ENCODE results near the gene ABAT. TPM values are rescaled to one million over a fixed set of nuclear protein-coding genes. Genes with fewer than 3 reads are reported as not detected.

The ABAT gene
- total RNA-seq, 4 donors from 2014 or later, result 9.6 to 24.0 (median 21.3) TPM

GRCh38 chr16:8677481-8677880 lies 3.1 kb downstream of the ABAT start:
- Histone ChIP-seq H3K36me3 (peaks cover 0 to 8% (median 0%) of the 10 kb centered on the region in 3 donors), H3K4me3 (no peak overlapping the region), H3K4me1 (peaks cover 0 to 22% (median 12%) of the 10 kb centered on the region in 4 donors), H3K9me3 (peaks cover 0 to 7% (median 0%) of the 10 kb centered on the region in 4 donors), H3K27me3 (no peaks in the 10 kb centered on the region), H3K27ac (no peak overlapping the region)
- no peak for DNase-seq (ENCODE audit: low spot score in 2 of 2)
- TF ChIP-seq POLR2A (IDR thresholded peaks at IDR 0.05) (no peak), CTCF (IDR thresholded peaks at IDR 0.05) (no peak), EP300 (IDR thresholded peaks at IDR 0.05) (no peak)
- WGBS, 2 donors, result 88 to 92% methylated on average over 5 of the region's 5 CpGs

- H3K27me3 ChIP-seq, result no peaks in the 10 kb centered on the region
- peaks cover 0 to 8% (median 0%) of the 10 kb centered on the region in 3 donors for H3K36me3 ChIP-seq
- TF ChIP-seq CTCF (IDR thresholded peaks at IDR 0.05), result no peak
- no peak for TF ChIP-seq EP300 (IDR thresholded peaks at IDR 0.05)
- TF ChIP-seq POLR2A (IDR thresholded peaks at IDR 0.05), result no peak
- no peak overlapping the region for H3K4me3 ChIP-seq
- no peak for DNase-seq (ENCODE audit: low spot score in 2 of 2)
- H3K4me1 ChIP-seq, result peaks cover 0 to 22% (median 12%) of the 10 kb centered on the region in 4 donors
- peaks cover 0 to 7% (median 0%) of the 10 kb centered on the region in 4 donors for H3K9me3 ChIP-seq
- 88 to 89% methylated on average over 7 of the region's 7 CpGs for WGBS, 2 donors
- no peak overlapping the region for H3K27ac ChIP-seq
Observed at GRCh38 chr16:8678068-8678927, 3.9 kb downstream of the ABAT start.

- Histone ChIP-seq H3K27me3 (no peaks in the 10 kb centered on the region), H3K4me1 (peaks cover 0 to 18% (median 12%) of the 10 kb centered on the region in 4 donors), H3K4me3 (no peak overlapping the region), H3K36me3 (peaks cover 0 to 8% (median 0%) of the 10 kb centered on the region in 3 donors), H3K27ac (no peak overlapping the region), H3K9me3 (peaks cover 0 to 7% (median 0%) of the 10 kb centered on the region in 4 donors)
- no peak for DNase-seq (ENCODE audit: low spot score in 2 of 2)
- WGBS, 2 donors, result 97 to 98% methylated on average over 2 of the region's 2 CpGs
- no peak for TF ChIP-seq CTCF (IDR thresholded peaks at IDR 0.05)
- TF ChIP-seq POLR2A (IDR thresholded peaks at IDR 0.05), result no peak
- TF ChIP-seq EP300 (IDR thresholded peaks at IDR 0.05), result no peak
Observed at GRCh38 chr16:8679151-8679550, 4.7 kb downstream of the ABAT start.

GRCh38 chr16:8682551-8683259 lies 8.3 kb downstream of the ABAT start:
- TF ChIP-seq POLR2A (IDR thresholded peaks at IDR 0.05) (no peak), EP300 (IDR thresholded peaks at IDR 0.05) (no peak), CTCF (IDR thresholded peaks at IDR 0.05) (no peak)
- peaks cover 0 to 14% (median 0%) of the 10 kb centered on the region in 3 donors for H3K36me3 ChIP-seq
- peaks cover 0 to 5% (median 0%) of the 10 kb centered on the region in 4 donors for H3K4me1 ChIP-seq
- H3K27me3 ChIP-seq, result no peaks in the 10 kb centered on the region
- H3K27ac ChIP-seq, result no peak overlapping the region
- DNase-seq (ENCODE audit: low spot score in 2 of 2), result no peak
- peaks cover 0 to 7% (median 0%) of the 10 kb centered on the region in 4 donors for H3K9me3 ChIP-seq
- H3K4me3 ChIP-seq, result no peak overlapping the region
- WGBS, 2 donors, result 85 to 89% methylated on average over 9 of the region's 9 CpGs

All from tibial nerve (tissue), 4 donors.